A549 treated with GW870086 at 1 μM for 4 hours (cell line): Measurements from ENCODE around the gene LUC7L. TPM values are rescaled to one million over a fixed set of nuclear protein-coding genes. Genes with fewer than 3 reads are reported as not detected.

Experiments
- total RNA-seq: library from RNA; stranded (reverse); fragments of 200-300 nt; extraction: Qiagen RNA extraction; gene quantifications from 5 replicates; pipeline ENCODE4 v1.2.3, GENCODE V29; 2022; ENCODE audit warnings: low read depth

LUC7L gene
- 41.6 to 48.8 TPM (median 45.7 TPM) in 5 replicates for total RNA-seq

GRCh38 chr16:228852-229730, at the start of gene LUC7L:
TSS of gene LUC7L (minus strand) at chr16:229449. CDS start at chr16:229339, 110 bp downstream.

DNA sequence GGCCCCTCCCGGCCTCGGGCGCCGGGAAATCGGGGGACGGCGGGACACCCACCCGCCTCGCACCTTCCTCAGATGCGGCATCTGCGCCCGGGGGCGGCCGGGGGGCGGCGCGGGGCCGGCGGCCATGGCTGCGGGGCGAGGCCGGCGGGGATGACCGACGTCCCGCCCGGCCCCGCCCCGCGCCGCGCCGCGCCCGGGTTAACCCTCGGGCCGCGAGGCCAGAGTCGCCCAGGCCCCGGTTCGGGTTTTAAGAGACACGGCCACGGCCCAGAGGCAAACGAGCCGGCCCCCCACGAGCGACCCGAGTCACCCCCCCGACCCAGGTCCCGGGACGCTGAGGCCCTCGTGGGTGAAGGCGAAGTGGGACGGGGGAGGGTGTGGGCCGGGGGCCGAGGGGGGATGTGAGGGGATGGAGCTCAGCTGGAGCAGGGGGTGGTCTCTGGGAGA, 46.6 kb upstream of the LUC7L start, which contains the start of gene RGS11:
Gene RGS11, minus strand, starts transcription at position 159 of the 447 bp plus-strand sequence. Its CDS starts 33 bp downstream, at position 126.

GRCh38 chr16:234468-235305, 5.4 kb upstream of the LUC7L start, which contains the start of gene FAM234A:
TSS of gene FAM234A (plus strand) at chr16:234821. CDS start at chr16:254414, 19,593 bp downstream.

DNA sequence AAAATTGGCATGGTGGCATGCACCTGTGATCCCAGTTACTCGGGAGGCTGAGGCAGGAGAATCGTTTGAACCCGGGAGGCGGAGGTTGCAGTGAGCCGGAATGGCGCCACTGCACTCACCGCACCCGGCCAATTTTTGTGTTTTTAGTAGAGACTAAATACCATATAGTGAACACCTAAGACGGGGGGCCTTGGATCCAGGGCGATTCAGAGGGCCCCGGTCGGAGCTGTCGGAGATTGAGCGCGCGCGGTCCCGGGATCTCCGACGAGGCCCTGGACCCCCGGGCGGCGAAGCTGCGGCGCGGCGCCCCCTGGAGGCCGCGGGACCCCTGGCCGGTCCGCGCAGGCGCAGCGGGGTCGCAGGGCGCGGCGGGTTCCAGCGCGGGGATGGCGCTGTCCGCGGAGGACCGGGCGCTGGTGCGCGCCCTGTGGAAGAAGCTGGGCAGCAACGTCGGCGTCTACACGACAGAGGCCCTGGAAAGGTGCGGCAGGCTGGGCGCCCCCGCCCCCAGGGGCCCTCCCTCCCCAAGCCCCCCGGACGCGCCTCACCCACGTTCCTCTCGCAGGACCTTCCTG, 49.1 kb downstream of the LUC7L start, which contains the start of gene HBQ1:
Gene HBQ1, plus strand, starts transcription at position 359 of the 575 bp plus-strand sequence. Its CDS starts 28 bp downstream, at position 387.

DNA sequence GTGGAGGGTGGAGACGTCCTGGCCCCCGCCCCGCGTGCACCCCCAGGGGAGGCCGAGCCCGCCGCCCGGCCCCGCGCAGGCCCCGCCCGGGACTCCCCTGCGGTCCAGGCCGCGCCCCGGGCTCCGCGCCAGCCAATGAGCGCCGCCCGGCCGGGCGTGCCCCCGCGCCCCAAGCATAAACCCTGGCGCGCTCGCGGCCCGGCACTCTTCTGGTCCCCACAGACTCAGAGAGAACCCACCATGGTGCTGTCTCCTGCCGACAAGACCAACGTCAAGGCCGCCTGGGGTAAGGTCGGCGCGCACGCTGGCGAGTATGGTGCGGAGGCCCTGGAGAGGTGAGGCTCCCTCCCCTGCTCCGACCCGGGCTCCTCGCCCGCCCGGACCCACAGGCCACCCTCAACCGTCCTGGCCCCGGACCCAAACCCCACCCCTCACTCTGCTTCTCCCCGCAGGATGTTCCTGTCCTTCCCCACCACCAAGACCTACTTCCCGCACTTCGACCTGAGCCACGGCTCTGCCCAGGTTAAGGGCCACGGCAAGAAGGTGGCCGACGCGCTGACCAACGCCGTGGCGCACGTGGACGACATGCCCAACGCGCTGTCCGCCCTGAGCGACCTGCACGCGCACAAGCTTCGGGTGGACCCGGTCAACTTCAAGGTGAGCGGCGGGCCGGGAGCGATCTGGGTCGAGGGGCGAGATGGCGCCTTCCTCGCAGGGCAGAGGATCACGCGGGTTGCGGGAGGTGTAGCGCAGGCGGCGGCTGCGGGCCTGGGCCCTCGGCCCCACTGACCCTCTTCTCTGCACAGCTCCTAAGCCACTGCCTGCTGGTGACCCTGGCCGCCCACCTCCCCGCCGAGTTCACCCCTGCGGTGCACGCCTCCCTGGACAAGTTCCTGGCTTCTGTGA, 52.5 kb downstream of the LUC7L start, which contains the start of gene HBA1:
Gene HBA1, plus strand, starts transcription at position 204 of the 906 bp plus-strand sequence. Its CDS starts 37 bp downstream, at position 241.

DNA sequence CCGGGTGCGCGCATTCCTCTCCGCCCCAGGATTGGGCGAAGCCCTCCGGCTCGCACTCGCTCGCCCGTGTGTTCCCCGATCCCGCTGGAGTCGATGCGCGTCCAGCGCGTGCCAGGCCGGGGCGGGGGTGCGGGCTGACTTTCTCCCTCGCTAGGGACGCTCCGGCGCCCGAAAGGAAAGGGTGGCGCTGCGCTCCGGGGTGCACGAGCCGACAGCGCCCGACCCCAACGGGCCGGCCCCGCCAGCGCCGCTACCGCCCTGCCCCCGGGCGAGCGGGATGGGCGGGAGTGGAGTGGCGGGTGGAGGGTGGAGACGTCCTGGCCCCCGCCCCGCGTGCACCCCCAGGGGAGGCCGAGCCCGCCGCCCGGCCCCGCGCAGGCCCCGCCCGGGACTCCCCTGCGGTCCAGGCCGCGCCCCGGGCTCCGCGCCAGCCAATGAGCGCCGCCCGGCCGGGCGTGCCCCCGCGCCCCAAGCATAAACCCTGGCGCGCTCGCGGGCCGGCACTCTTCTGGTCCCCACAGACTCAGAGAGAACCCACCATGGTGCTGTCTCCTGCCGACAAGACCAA, 56.8 kb downstream of the LUC7L start, which contains the start of gene HBA2:
Gene HBA2, plus strand, starts transcription at position 503 of the 568 bp plus-strand sequence. Its CDS starts 37 bp downstream, at position 540.

DNA sequence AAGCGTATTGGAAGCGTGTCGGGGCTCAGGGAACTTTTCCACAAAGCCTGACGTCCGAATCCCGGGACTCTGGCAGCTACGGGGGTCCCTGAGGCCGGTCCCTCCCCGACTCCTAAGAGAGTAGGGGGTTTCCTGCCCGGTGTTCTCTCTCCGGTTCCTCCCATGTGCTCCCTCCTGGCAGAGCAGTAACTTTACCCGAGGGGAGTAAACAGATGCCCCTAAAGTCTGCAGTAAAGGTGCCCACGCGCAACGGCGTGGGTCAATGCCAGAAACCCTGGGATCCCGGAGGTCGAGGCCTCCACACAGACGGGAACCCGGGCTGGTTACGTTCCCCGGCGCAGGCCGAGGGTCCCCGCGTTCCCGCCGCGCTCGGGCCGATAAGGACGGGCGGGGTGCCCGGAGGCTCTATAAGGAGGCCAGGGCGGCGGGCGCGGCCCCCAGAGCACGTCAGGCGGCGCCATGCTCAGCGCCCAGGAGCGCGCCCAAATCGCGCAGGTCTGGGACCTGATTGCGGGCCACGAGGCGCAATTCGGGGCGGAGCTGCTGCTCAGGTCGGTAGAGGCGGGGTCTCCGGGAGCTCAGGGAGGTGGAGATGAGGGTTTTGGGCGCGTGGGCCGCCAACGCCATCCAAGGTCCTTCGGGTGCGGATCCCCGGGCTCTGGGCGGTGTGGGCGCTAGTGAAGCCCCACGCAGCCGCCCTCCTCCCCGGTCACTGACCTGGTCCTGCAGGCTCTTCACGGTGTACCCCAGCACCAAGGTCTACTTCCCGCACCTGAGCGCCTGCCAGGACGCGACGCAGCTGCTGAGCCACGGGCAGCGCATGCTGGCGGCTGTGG, 63.5 kb downstream of the LUC7L start, which contains the start of gene HBM:
Gene HBM, plus strand, starts transcription at position 440 of the 836 bp plus-strand sequence. Its CDS starts 20 bp downstream, at position 460.

GRCh38 chr16:152141-153128, 76.8 kb downstream of the LUC7L start, which contains the start of gene HBZ:
TSS of gene HBZ (plus strand) at chr16:152644. CDS start at chr16:152910, 266 bp downstream.

Other genes starting within 250 kb of the LUC7L start
- 33.2 to 39.5 TPM (median 36.1 TPM) in 5 replicates for gene POLR3K, start 175.8 kb downstream of the LUC7L start, total RNA-seq
- 60.1 to 79.1 TPM (median 71.3 TPM) in 5 replicates for gene SNRNP25, start 175.6 kb downstream of the LUC7L start, total RNA-seq
- 21.0 to 29.2 TPM (median 26.3 TPM) in 5 replicates for gene RHBDF1, start 156.8 kb downstream of the LUC7L start, total RNA-seq
- gene MPG, start 151.2 kb downstream of the LUC7L start, total RNA-seq, result 60.5 to 76.5 TPM (median 71.6 TPM) in 5 replicates
- 21.2 to 28.4 TPM (median 26.7 TPM) in 5 replicates for gene NPRL3, start 90.8 kb downstream of the LUC7L start, total RNA-seq
- not detected in 5 replicates for gene HBZ, start 76.8 kb downstream of the LUC7L start, total RNA-seq
- not detected in 5 replicates for gene HBM, start 63.5 kb downstream of the LUC7L start, total RNA-seq
- gene HBA2, start 56.6 kb downstream of the LUC7L start, total RNA-seq, result 0.63 to 1.4 TPM in 2 of 5 replicates, not detected in the others
- 0.48 to 2.0 TPM (median 1.4 TPM) in 5 replicates for gene HBA1, start 52.8 kb downstream of the LUC7L start, total RNA-seq
- 6.0 to 9.4 TPM (median 6.9 TPM) in 5 replicates for gene HBQ1, start 49.0 kb downstream of the LUC7L start, total RNA-seq
- gene FAM234A, start 5.4 kb upstream of the LUC7L start, total RNA-seq, result 40.6 to 50.1 TPM (median 47.8 TPM) in 5 replicates
- gene RGS11, start 46.5 kb upstream of the LUC7L start, total RNA-seq, result 3.9 to 5.5 TPM (median 5.0 TPM) in 5 replicates
- gene ARHGDIG, start 51.1 kb upstream of the LUC7L start, total RNA-seq, result 1.7 to 3.2 TPM (median 2.5 TPM) in 5 replicates
- gene PDIA2, start 53.7 kb upstream of the LUC7L start, total RNA-seq, result 0.18 to 0.51 TPM (median 0.44 TPM) in 5 replicates
- 27.7 to 34.1 TPM (median 31.6 TPM) in 5 replicates for gene AXIN1, start 123.3 kb upstream of the LUC7L start, total RNA-seq
- gene MRPL28, start 141.1 kb upstream of the LUC7L start, total RNA-seq, result 114 to 136 TPM (median 133 TPM) in 5 replicates
- 26.6 to 39.6 TPM (median 35.5 TPM) in 5 replicates for gene PGAP6, start 152.5 kb upstream of the LUC7L start, total RNA-seq
- 291 to 435 TPM (median 419 TPM) in 5 replicates for gene NME4, start 167.8 kb upstream of the LUC7L start, total RNA-seq
- 21.2 to 29.8 TPM (median 27.7 TPM) in 5 replicates for gene DECR2, start 172.4 kb upstream of the LUC7L start, total RNA-seq
- 24.0 to 30.6 TPM (median 26.9 TPM) in 5 replicates for gene RAB11FIP3, start 196.2 kb upstream of the LUC7L start, total RNA-seq